ENCODE results near the gene MIER2.

MIER2 gene

GRCh38 chr19:281156-281853 is 63.3 kb downstream of the MIER2 start:
- TF ChIP-seq PPARA (CRISPR knock-in tag; IDR thresholded peaks at IDR 0.05; ENCODE audit: borderline replicate concordance) (no peak), ZFP3 (CRISPR knock-in tag; IDR thresholded peaks at IDR 0.05) (no peak), CSRNP3 (CRISPR knock-in tag; IDR thresholded peaks at IDR 0.05) (no peak), ARNTL (CRISPR knock-in tag; IDR thresholded peaks at IDR 0.05; ENCODE audit: borderline replicate concordance, low read depth) (no peak), BACH2 (CRISPR knock-in tag; IDR thresholded peaks at IDR 0.05; ENCODE audit: borderline replicate concordance) (no peak), POU6F1 (CRISPR knock-in tag; IDR thresholded peaks at IDR 0.05; ENCODE audit: borderline replicate concordance, low read depth) (no peak), ZNF565 (CRISPR knock-in tag; conservative IDR thresholded peaks at IDR 0.05; ENCODE audit: low read depth) (no peak), PATZ1 (CRISPR knock-in tag; IDR thresholded peaks at IDR 0.05; ENCODE audit: borderline replicate concordance) (no peak), ZNF8 (CRISPR knock-in tag; IDR thresholded peaks at IDR 0.05) (no peak), OSR1 (CRISPR knock-in tag; IDR thresholded peaks at IDR 0.05) (no peak), ZC3H10 (CRISPR knock-in tag; IDR thresholded peaks at IDR 0.05) (no peak), ZNF70 (CRISPR knock-in tag; IDR thresholded peaks at IDR 0.05) (no peak), TSHZ2 (CRISPR knock-in tag; IDR thresholded peaks at IDR 0.05) (no peak), CREB5 (CRISPR knock-in tag; IDR thresholded peaks at IDR 0.05; ENCODE audit: low read depth) (no peak), TOX (CRISPR knock-in tag; IDR thresholded peaks at IDR 0.05; ENCODE audit: borderline replicate concordance) (no peak), CSDC2 (CRISPR knock-in tag; IDR thresholded peaks at IDR 0.05) (no peak), ISL1 (CRISPR knock-in tag; IDR thresholded peaks at IDR 0.05) (no peak), ESRRG (CRISPR knock-in tag; IDR thresholded peaks at IDR 0.05) (no peak), ZFP30 (CRISPR knock-in tag; IDR thresholded peaks at IDR 0.05) (no peak), RARB (CRISPR knock-in tag; IDR thresholded peaks at IDR 0.05) (no peak)
- ATAC-seq = no peak

GRCh38 chr19:280541-281009 is 64.0 kb downstream of the MIER2 start:
- TF ChIP-seq ARNTL (CRISPR knock-in tag; IDR thresholded peaks at IDR 0.05; ENCODE audit: borderline replicate concordance, low read depth) = no peak
- TF ChIP-seq CSRNP3 (CRISPR knock-in tag; IDR thresholded peaks at IDR 0.05) = no peak
- TF ChIP-seq BACH2 (CRISPR knock-in tag; IDR thresholded peaks at IDR 0.05; ENCODE audit: borderline replicate concordance) = no peak
- no peak for TF ChIP-seq PPARA (CRISPR knock-in tag; IDR thresholded peaks at IDR 0.05; ENCODE audit: borderline replicate concordance)
- TF ChIP-seq CREB5 (CRISPR knock-in tag; IDR thresholded peaks at IDR 0.05; ENCODE audit: low read depth) = no peak
- no peak for TF ChIP-seq PATZ1 (CRISPR knock-in tag; IDR thresholded peaks at IDR 0.05; ENCODE audit: borderline replicate concordance)
- TF ChIP-seq ISL1 (CRISPR knock-in tag; IDR thresholded peaks at IDR 0.05) = no peak
- TF ChIP-seq ESRRG (CRISPR knock-in tag; IDR thresholded peaks at IDR 0.05) = no peak
- no peak for TF ChIP-seq ZC3H10 (CRISPR knock-in tag; IDR thresholded peaks at IDR 0.05)
- TF ChIP-seq CSDC2 (CRISPR knock-in tag; IDR thresholded peaks at IDR 0.05) = no peak
- TF ChIP-seq TOX (CRISPR knock-in tag; IDR thresholded peaks at IDR 0.05; ENCODE audit: borderline replicate concordance) = no peak
- TF ChIP-seq TCF4 (CRISPR knock-in tag; IDR thresholded peaks at IDR 0.05; ENCODE audit: borderline replicate concordance) = no peak
- TF ChIP-seq OSR1 (CRISPR knock-in tag; IDR thresholded peaks at IDR 0.05) = no peak
- TF ChIP-seq RARB (CRISPR knock-in tag; IDR thresholded peaks at IDR 0.05) = no peak
- ATAC-seq = no peak
